GM12878 (cell line): ENCODE data around the gene VCX3B. TPM values are rescaled to one million over a fixed set of nuclear protein-coding genes. Genes with fewer than 3 reads are reported as not detected.

Source experiments
- ATAC-seq: fragments of 200-7000 bp; cut with Tn5 transposase; 3 replicates; pipeline ENCODE4 v1.9.1; 2020; ENCODE audit warnings: mild to moderate bottlenecking, moderate library complexity
- BruUV-seq: library from RNA; stranded (reverse); fragments of 400-500 nt; replicated peaks from 2 replicates; lab custom pipeline; 2021; lab: Mats Ljungman, UMichigan
- CTCF ChIA-PET: fragments of 300-600 bp; sonication (Branson Sonifier 250); formaldehyde crosslinking; extraction: SDS; loops from one replicate; lab custom pipeline; 2021; ENCODE audit warnings: inconsistent platforms; lab: Yijun Ruan, JAX
- POLR2A ChIA-PET: fragments of 350-600 bp; formaldehyde crosslinking; extraction: SDS; loops from one replicate; lab custom pipeline; 2021; ENCODE audit warnings: inconsistent platforms; lab: Charles Lee
- RAD21 ChIA-PET: fragments of 300-600 bp; sonication (Branson Sonifier 250); formaldehyde crosslinking; loops from one replicate; lab custom pipeline; 2023; ENCODE audit warnings: antibody characterized with exemption; ENCODE audit not compliant: unreplicated experiment; lab: Charles Lee
- SMC1A ChIA-PET: fragments of 300-600 bp; sonication (Branson Sonifier 250); formaldehyde crosslinking; loops from one replicate; lab custom pipeline; 2023; ENCODE audit not compliant: unreplicated experiment, uncharacterized antibody; lab: Charles Lee
- DNase-seq: peaks from one replicate; pipeline ENCODE4 v3.0.0-alpha.2; 2011; ENCODE audit warnings: low read depth, low spot score
- FAIRE-seq: peaks from 3 replicates; lab custom pipeline; 2011; peaks lifted over from hg19 to GRCh38; lab: Jason Lieb, UNC
- H2AFZ ChIP-seq: 2 replicates; pipeline ENCODE4 v1.6.0; 2011; ENCODE audit warnings: low read depth, low read length, control low read depth; ENCODE audit not compliant: control insufficient read depth
- H3K27ac ChIP-seq: 2 replicates; pipeline ENCODE4 v1.5.1; 2011; ENCODE audit warnings: control low read depth; ENCODE audit not compliant: control insufficient read depth, insufficient read depth
- H3K27me3 ChIP-seq, 2 experiments: replicated peaks in 1 of 2; 2 replicates each; pipeline versions ENCODE4 v1.6.0 to v1.6.1; 2011; ENCODE audit warnings: low read length in 1 of 2; ENCODE audit not compliant: control insufficient read depth in 2 of 2, insufficient read depth in 2 of 2
- H3K36me3 ChIP-seq, 2 experiments: 2 replicates each; pipeline ENCODE4 v1.5.1; 2011; ENCODE audit warnings: low read length in 1 of 2; ENCODE audit not compliant: control insufficient read depth in 2 of 2, insufficient read depth in 2 of 2
- H3K4me1 ChIP-seq: 2 replicates; pipeline ENCODE4 v1.6.1; 2011; ENCODE audit warnings: mild to moderate bottlenecking, low read length, moderate library complexity, mixed read lengths; ENCODE audit not compliant: control insufficient read depth, insufficient read depth
- H3K4me2 ChIP-seq: 2 replicates; pipeline ENCODE4 v1.6.0; 2011; ENCODE audit warnings: control low read depth; ENCODE audit not compliant: control insufficient read depth, insufficient read depth
- H3K4me3 ChIP-seq: fragments of 200-600 bp; sonication (generic); 2 replicates; pipeline ENCODE4 v1.5.1; 2016
- H3K79me2 ChIP-seq: 2 replicates; pipeline ENCODE4 v1.6.0; 2011; ENCODE audit warnings: low read length; ENCODE audit not compliant: control insufficient read depth, insufficient read depth
- H3K9ac ChIP-seq: 2 replicates; pipeline ENCODE4 v1.8.0; 2011; ENCODE audit warnings: low read length, control low read depth, mixed read lengths; ENCODE audit not compliant: control insufficient read depth, insufficient read depth
- H3K9me3 ChIP-seq: replicated peaks from 3 replicates; pipeline ENCODE4 v1.5.1; 2011; ENCODE audit warnings: mild to moderate bottlenecking, low read length; ENCODE audit not compliant: control insufficient read depth, insufficient read depth
- H4K20me1 ChIP-seq: 2 replicates; pipeline ENCODE4 v1.6.0; 2011; ENCODE audit not compliant: control insufficient read depth, insufficient read depth
- IKZF1 ChIP-seq: fragments of 450-650 bp; conservative IDR thresholded peaks from 2 replicates; pipeline ENCODE4 v1.6.1; 2017; ENCODE audit warnings: antibody characterized with exemption, mild to moderate bottlenecking
- KDM1A ChIP-seq: fragments of 200-600 bp; sonication (generic); IDR thresholded peaks from 2 replicates; pipeline ENCODE4 v1.6.1; 2016; ENCODE audit warnings: borderline replicate concordance
- RAD51 ChIP-seq: fragments of 450-650 bp; IDR thresholded peaks from 2 replicates; pipeline ENCODE4 v1.6.1; 2016; ENCODE audit warnings: moderate library complexity, mild to moderate bottlenecking, inconsistent platforms
- SREBF1 ChIP-seq: IDR thresholded peaks from 2 replicates; pipeline ENCODE4 v1.6.1; 2012; ENCODE audit warnings: mild to moderate bottlenecking, low read length
- WGBS: methylation state at CpG from one replicate; pipeline ENCODE4 v1.1.6; 2016; ENCODE audit warnings: low lambda C conversion rate; ENCODE audit not compliant: insufficient replicate concordance, insufficient coverage; ENCODE audit errors: missing lambda C conversion rate; 5-methylcytosine and 5-hydroxymethylcytosine counted together
- in situ Hi-C: fragments of 300-500 bp; cut with MboI; formaldehyde crosslinking; loops from 9 replicates; pipeline ENCODE4 v1.14.3; 2018; ENCODE audit warnings: mixed read lengths
- intact Hi-C: fragments of 100-400 bp; cut with micrococcal nuclease; formaldehyde crosslinking; loops from one replicate; pipeline ENCODE4 v1.14.2; 2022; ENCODE audit not compliant: unreplicated experiment
- polyA plus RNA-seq, 11 experiments: library from polyadenylated mRNA; depleted of rRNA in 4 of 11; unstranded in 6 of 11; stranded (reverse) in 5 of 11; fragments of >200 nt; fragmentation: Nextera tagmentation in 4 of 11; fragmentation: Illumina TruSeq in 1 of 11; extraction: Ambion mirVana in 4 of 11; extraction: Trizol in 1 of 11; gene quantifications; 1 replicate in 1 of 11; 2 replicates in 10 of 11; pipeline versions ENCODE4 v1.2.1 to v1.2.3, GENCODE V29; 2011 to 2016; ENCODE audit warnings: inconsistent platforms in 2 of 11, missing spikeins in 2 of 11, low read depth in 1 of 11
- total RNA-seq, 4 experiments: library from RNA; depleted of rRNA in 3 of 4; stranded (reverse); fragments of >200 nt in 3 of 4; fragmentation: Illumina TruSeq in 1 of 4; extraction: Trizol in 1 of 4; gene quantifications; 2 replicates each; pipeline versions ENCODE4 v1.2.1 to v1.2.3, GENCODE V29; 2013 to 2021
- TF ChIP-seq, protein P1 (sequence below): IDR thresholded peaks from 2 replicates; pipeline ENCODE4 v1.6.1; 2012; ENCODE audit warnings: mild to moderate bottlenecking, low read depth, low read length

VCX3B gene
- total and polyA plus RNA-seq, 10 of the 15 experiments (the other 5 are each of a cell fraction or from before 2014, with no cell fraction given): 0.06 to 0.11 TPM; not detected in 8

DNA sequence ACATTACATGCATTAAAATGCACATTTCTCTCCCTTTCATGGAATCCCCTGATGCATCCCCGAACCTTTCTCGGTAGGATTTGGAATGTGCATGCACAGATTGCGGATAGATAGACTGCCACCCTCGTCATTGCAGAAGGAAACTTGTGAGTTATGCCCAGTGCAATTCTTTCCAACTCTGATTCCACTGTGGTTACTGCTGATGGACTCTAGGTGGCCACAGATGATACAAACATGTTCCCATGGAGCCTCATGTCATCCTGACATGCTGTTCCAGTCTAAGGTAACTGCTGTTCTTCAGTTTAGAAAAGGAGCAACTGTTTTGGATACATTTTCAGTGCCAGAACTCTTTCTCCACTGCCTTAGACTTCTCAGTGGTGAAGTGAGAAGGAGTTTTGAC is 9.1 kb upstream of the VCX3B start:
- intact Hi-C loops: no loop called here
- in situ Hi-C loops: no loop called here
- 7% methylated on average over 4 of the region's 4 CpGs for WGBS

More for the DNA sequence above, 9.1 kb upstream of the VCX3B start:
- ChIA-PET POLR2A (no interaction called here), SMC1A (interaction anchor here (0.8 kb wide), 1 partner anchor 36 kb away, joined by 3 read pairs; no protein-coding TSS in a partner anchor), CTCF (no interaction called here), RAD21 (no interaction called here)
- Histone ChIP-seq H3K9me3 (no peaks in the 10 kb centered on the region), H3K79me2 (no peaks in the 10 kb centered on the region), H3K4me3 (no peak overlapping the region), H3K4me1 (no peaks in the 10 kb centered on the region), H3K27me3 (no peaks in the 10 kb centered on the region), H3K36me3 (no peaks in the 10 kb centered on the region), H4K20me1 (no peaks in the 10 kb centered on the region), H3K4me2 (no peak overlapping the region), H2AFZ (no peak overlapping the region), H3K27ac (no peak overlapping the region), H3K9ac (no peak overlapping the region)
- BruUV-seq: no TSS peak
- DNase-seq (no peak), ATAC-seq (no peak), FAIRE-seq (no peak)
- no peak for TF ChIP-seq KDM1A
- no peak for TF ChIP-seq RAD51
- TF ChIP-seq IKZF1: no peak
- TF ChIP-seq SREBF1: no peak
- TF ChIP-seq, protein P1, sequence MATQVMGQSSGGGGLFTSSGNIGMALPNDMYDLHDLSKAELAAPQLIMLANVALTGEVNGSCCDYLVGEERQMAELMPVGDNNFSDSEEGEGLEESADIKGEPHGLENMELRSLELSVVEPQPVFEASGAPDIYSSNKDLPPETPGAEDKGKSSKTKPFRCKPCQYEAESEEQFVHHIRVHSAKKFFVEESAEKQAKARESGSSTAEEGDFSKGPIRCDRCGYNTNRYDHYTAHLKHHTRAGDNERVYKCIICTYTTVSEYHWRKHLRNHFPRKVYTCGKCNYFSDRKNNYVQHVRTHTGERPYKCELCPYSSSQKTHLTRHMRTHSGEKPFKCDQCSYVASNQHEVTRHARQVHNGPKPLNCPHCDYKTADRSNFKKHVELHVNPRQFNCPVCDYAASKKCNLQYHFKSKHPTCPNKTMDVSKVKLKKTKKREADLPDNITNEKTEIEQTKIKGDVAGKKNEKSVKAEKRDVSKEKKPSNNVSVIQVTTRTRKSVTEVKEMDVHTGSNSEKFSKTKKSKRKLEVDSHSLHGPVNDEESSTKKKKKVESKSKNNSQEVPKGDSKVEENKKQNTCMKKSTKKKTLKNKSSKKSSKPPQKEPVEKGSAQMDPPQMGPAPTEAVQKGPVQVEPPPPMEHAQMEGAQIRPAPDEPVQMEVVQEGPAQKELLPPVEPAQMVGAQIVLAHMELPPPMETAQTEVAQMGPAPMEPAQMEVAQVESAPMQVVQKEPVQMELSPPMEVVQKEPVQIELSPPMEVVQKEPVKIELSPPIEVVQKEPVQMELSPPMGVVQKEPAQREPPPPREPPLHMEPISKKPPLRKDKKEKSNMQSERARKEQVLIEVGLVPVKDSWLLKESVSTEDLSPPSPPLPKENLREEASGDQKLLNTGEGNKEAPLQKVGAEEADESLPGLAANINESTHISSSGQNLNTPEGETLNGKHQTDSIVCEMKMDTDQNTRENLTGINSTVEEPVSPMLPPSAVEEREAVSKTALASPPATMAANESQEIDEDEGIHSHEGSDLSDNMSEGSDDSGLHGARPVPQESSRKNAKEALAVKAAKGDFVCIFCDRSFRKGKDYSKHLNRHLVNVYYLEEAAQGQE: no peak
